Suprapubic skin (tissue), 4 donors: ENCODE measurements around the gene RARB. TPM values are rescaled to one million over a fixed set of nuclear protein-coding genes. Genes with fewer than 3 reads are reported as not detected.

Experiments
- DNase-seq, 2 donors: peaks; one replicate each; pipeline ENCODE4 v3.0.0-alpha.2; 2019; ENCODE audit warnings: low spot score in 2 of 2
- H3K27ac ChIP-seq: fragments of 200-600 bp; sonication (generic); one replicate; pipeline ENCODE4 v1.5.1; 2019
- H3K27me3 ChIP-seq: fragments of 200-600 bp; sonication (generic); one replicate; pipeline ENCODE4 v1.5.1; 2019
- H3K36me3 ChIP-seq: fragments of 200-600 bp; sonication (generic); one replicate; pipeline ENCODE4 v1.5.1; 2019
- H3K4me1 ChIP-seq: fragments of 200-600 bp; sonication (generic); one replicate; pipeline ENCODE4 v1.5.1; 2019
- H3K4me3 ChIP-seq: fragments of 200-600 bp; sonication (generic); one replicate; pipeline ENCODE4 v1.5.1; 2019; ENCODE audit warnings: mild to moderate bottlenecking
- H3K9me3 ChIP-seq: fragments of 200-600 bp; sonication (generic); one replicate; pipeline ENCODE4 v1.5.1; 2019
- EP300 ChIP-seq: sonication (generic); formaldehyde crosslinking; IDR thresholded peaks from one replicate; pipeline ENCODE4 v1.6.1; 2017; ENCODE audit warnings: antibody characterized with exemption
- POLR2A ChIP-seq, 2 donors: fragments of 450-650 bp; IDR thresholded peaks; one replicate each; pipeline ENCODE4 v1.6.1; 2017; ENCODE audit warnings: antibody characterized with exemption in 2 of 2, mild to moderate bottlenecking in 2 of 2, moderate library complexity in 2 of 2
- POLR2AphosphoS5 ChIP-seq, 3 donors: sonication (generic); formaldehyde crosslinking; IDR thresholded peaks; one replicate each; pipeline ENCODE4 v1.6.1; 2017; ENCODE audit warnings: antibody characterized with exemption in 3 of 3
- WGBS: methylation state at CpG from one replicate; pipeline ENCODE4 v1.1.5; 2018; 5-methylcytosine and 5-hydroxymethylcytosine counted together
- total RNA-seq, 4 donors: library from RNA; depleted of rRNA; stranded (reverse); fragments of >200 nt; gene quantifications; one replicate each; pipeline ENCODE4 v1.1.0, GENCODE V29; 2016
- TF ChIP-seq, protein P1 (sequence below), 2 donors: fragments of 200-600 bp in 1 of 2; fragments of 450-650 bp in 1 of 2; sonication (generic) in 1 of 2; IDR thresholded peaks; one replicate each; pipeline ENCODE4 v1.5.1; 2016 to 2019; ENCODE audit warnings: antibody characterized with exemption in 2 of 2, mild to moderate bottlenecking in 1 of 2, moderate library complexity in 1 of 2

The RARB gene
- total RNA-seq, 4 donors from 2014 or later = 1.3 to 3.9 (median 1.5) TPM

- H3K4me1 ChIP-seq = peaks cover 5% of the 10 kb centered on the region
- no peak for TF ChIP-seq POLR2A (IDR thresholded peaks at IDR 0.05)
- no peak for DNase-seq
- no peak overlapping the region for H3K4me3 ChIP-seq
- 80% methylated on average over 6 of the region's 6 CpGs for WGBS
- no peaks in the 10 kb centered on the region for H3K36me3 ChIP-seq
- H3K9me3 ChIP-seq = no peaks in the 10 kb centered on the region
- no peak overlapping the region for H3K27ac ChIP-seq
- no peaks in the 10 kb centered on the region for H3K27me3 ChIP-seq
These were observed 130.7 kb downstream of the RARB start for GRCh38 chr3:25558796-25559195.

GRCh38 chr3:25563601-25564000, 135.5 kb downstream of the RARB start:
- TF ChIP-seq POLR2AphosphoS5 (IDR thresholded peaks at IDR 0.05) (no peak), POLR2A (IDR thresholded peaks at IDR 0.05) (no peak), EP300 (no peak)
- TF ChIP-seq, protein P1, sequence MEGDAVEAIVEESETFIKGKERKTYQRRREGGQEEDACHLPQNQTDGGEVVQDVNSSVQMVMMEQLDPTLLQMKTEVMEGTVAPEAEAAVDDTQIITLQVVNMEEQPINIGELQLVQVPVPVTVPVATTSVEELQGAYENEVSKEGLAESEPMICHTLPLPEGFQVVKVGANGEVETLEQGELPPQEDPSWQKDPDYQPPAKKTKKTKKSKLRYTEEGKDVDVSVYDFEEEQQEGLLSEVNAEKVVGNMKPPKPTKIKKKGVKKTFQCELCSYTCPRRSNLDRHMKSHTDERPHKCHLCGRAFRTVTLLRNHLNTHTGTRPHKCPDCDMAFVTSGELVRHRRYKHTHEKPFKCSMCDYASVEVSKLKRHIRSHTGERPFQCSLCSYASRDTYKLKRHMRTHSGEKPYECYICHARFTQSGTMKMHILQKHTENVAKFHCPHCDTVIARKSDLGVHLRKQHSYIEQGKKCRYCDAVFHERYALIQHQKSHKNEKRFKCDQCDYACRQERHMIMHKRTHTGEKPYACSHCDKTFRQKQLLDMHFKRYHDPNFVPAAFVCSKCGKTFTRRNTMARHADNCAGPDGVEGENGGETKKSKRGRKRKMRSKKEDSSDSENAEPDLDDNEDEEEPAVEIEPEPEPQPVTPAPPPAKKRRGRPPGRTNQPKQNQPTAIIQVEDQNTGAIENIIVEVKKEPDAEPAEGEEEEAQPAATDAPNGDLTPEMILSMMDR (IDR thresholded peaks at IDR 0.05) = no peak
- Histone ChIP-seq H3K9me3 (no peaks in the 10 kb centered on the region), H3K4me1 (no peaks in the 10 kb centered on the region), H3K4me3 (no peak overlapping the region), H3K27ac (no peak overlapping the region), H3K27me3 (no peaks in the 10 kb centered on the region), H3K36me3 (no peaks in the 10 kb centered on the region)
- no peak for DNase-seq
- 90% methylated on average over 1 of the region's 1 CpG for WGBS

- WGBS = 87% methylated on average over 4 of the region's 4 CpGs
- no peak for TF ChIP-seq POLR2AphosphoS5 (IDR thresholded peaks at IDR 0.05)
- TF ChIP-seq, protein P1 (IDR thresholded peaks at IDR 0.05) = no peak
- TF ChIP-seq EP300 = no peak
- TF ChIP-seq POLR2A (IDR thresholded peaks at IDR 0.05) = no peak
- H3K9me3 ChIP-seq = no peaks in the 10 kb centered on the region
- no peak overlapping the region for H3K27ac ChIP-seq
- H3K4me3 ChIP-seq = no peak overlapping the region
- H3K4me1 ChIP-seq = no peaks in the 10 kb centered on the region
- no peaks in the 10 kb centered on the region for H3K27me3 ChIP-seq
- no peak for DNase-seq
- no peaks in the 10 kb centered on the region for H3K36me3 ChIP-seq
These were observed 136.0 kb downstream of the RARB start for GRCh38 chr3:25564075-25564474.

DNA sequence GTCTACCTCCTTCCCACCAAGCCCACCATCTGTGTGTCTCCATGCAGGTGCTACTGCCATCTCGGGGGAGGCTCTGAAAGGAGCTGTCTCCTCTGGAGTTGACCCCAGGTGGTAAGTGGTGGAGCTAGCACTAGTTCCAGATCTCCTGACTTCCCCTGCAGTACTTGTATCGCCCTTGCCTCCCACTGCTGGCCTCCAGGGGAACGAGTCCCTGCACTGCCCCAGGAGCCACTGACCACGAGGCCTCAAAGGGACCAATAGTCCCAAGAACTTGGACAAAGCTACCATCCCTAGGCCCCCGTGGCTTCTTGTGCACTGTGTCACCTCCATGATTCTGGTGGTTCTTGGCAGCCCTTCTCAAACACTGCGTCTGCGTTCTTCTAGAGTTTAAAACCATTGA, 137.7 kb downstream of the RARB start:
- Histone ChIP-seq H3K27ac (no peak overlapping the region), H3K27me3 (no peaks in the 10 kb centered on the region), H3K36me3 (no peaks in the 10 kb centered on the region), H3K9me3 (no peaks in the 10 kb centered on the region), H3K4me1 (no peaks in the 10 kb centered on the region), H3K4me3 (no peak overlapping the region)
- no peak for DNase-seq
- WGBS = 92% methylated on average over 6 of the region's 7 CpGs
- TF ChIP-seq, protein P1 (IDR thresholded peaks at IDR 0.05) = no peak
- TF ChIP-seq EP300 (no peak), POLR2AphosphoS5 (IDR thresholded peaks at IDR 0.05) (no peak), POLR2A (IDR thresholded peaks at IDR 0.05) (no peak)

- 79% methylated on average over 5 of the region's 5 CpGs for WGBS
These were observed 138.4 kb downstream of the RARB start for GRCh38 chr3:25566358-25566920.

More at GRCh38 chr3:25566358-25566920, 138.4 kb downstream of the RARB start:
- no peak overlapping the region for H3K27ac ChIP-seq
- TF ChIP-seq EP300 = no peak
- TF ChIP-seq POLR2AphosphoS5 (IDR thresholded peaks at IDR 0.05) = no peak
- no peak for TF ChIP-seq POLR2A (IDR thresholded peaks at IDR 0.05)
- TF ChIP-seq, protein P1 (IDR thresholded peaks at IDR 0.05) = no peak
- H3K9me3 ChIP-seq = no peaks in the 10 kb centered on the region
- no peaks in the 10 kb centered on the region for H3K4me1 ChIP-seq
- no peak overlapping the region for H3K4me3 ChIP-seq
- no peaks in the 10 kb centered on the region for H3K36me3 ChIP-seq
- no peaks in the 10 kb centered on the region for H3K27me3 ChIP-seq
- no peak for DNase-seq
